K562 (cell line): ENCODE measurements around the gene SRGN. TPM values are rescaled to one million over a fixed set of nuclear protein-coding genes. Genes with fewer than 3 reads are reported as not detected.

Source experiments
- ATAC-seq: fragments of 200-7000 bp; cut with Tn5 transposase; 3 replicates; pipeline ENCODE4 v1.9.1; 2020; ENCODE audit warnings: moderate library complexity
- BruUV-seq: library from RNA; stranded (reverse); fragments of 400-500 nt; replicated peaks from 2 replicates; lab custom pipeline; 2021; lab: Mats Ljungman, UMichigan
- CTCF ChIA-PET: fragments of 300-600 bp; formaldehyde crosslinking; extraction: SDS; loops from one replicate; lab custom pipeline; 2021; ENCODE audit warnings: low intra/inter-chr PET ratio; lab: Yijun Ruan, JAX
- POLR2A ChIA-PET: fragments of 300-600, 350-650 bp; sonication (Branson Sonifier 250); formaldehyde crosslinking; extraction: SDS; loops from one replicate; lab custom pipeline; 2021; ENCODE audit warnings: antibody characterized with exemption, inconsistent platforms; lab: Yijun Ruan, JAX
- DNase-seq, 4 experiments: peaks; one replicate each; pipeline versions ENCODE4 v3.0.0 to v3.0.0-alpha.2; 2011 to 2018; ENCODE audit warnings: low spot score in 3 of 4, mixed read lengths in 3 of 4; ENCODE audit errors: extremely low read depth in 1 of 4
- FAIRE-seq: peaks from 2 replicates; lab custom pipeline; 2011; peaks lifted over from hg19 to GRCh38; lab: Jason Lieb, UNC
- H2AFZ ChIP-seq: 2 replicates; pipeline ENCODE4 v1.6.0; 2011; ENCODE audit warnings: low read depth, low read length, control low read depth, inconsistent platforms
- H3K27ac ChIP-seq: fragments of 200-600 bp; 3 replicates; pipeline ENCODE4 v1.8.0; 2011; ENCODE audit warnings: low read depth, mild to moderate bottlenecking, control low read depth, inconsistent platforms, low read length, moderate library complexity, mixed read lengths; ENCODE audit errors: extremely low read depth
- H3K27me3 ChIP-seq, 2 experiments: fragments of 300-600 bp in 1 of 2; 2 replicates in 1 of 2; 3 replicates in 1 of 2; pipeline versions ENCODE4 v1.6.0 to v1.8.0; 2011; ENCODE audit warnings: inconsistent platforms in 2 of 2, low read length in 2 of 2, mild to moderate bottlenecking in 1 of 2, mixed read lengths in 1 of 2, moderate library complexity in 1 of 2; ENCODE audit not compliant: control insufficient read depth in 2 of 2, insufficient read depth in 2 of 2
- H3K36me3 ChIP-seq: fragments of 300-600 bp; 3 replicates; pipeline ENCODE4 v1.8.0; 2011; ENCODE audit warnings: mild to moderate bottlenecking, low read length, inconsistent platforms; ENCODE audit not compliant: control insufficient read depth, insufficient read depth
- H3K4me1 ChIP-seq, 2 experiments: fragments of 200-600 bp in 1 of 2; replicated peaks in 1 of 2; 2 replicates in 1 of 2; 3 replicates in 1 of 2; pipeline versions ENCODE4 v1.5.1 to v1.8.0; 2011; ENCODE audit warnings: inconsistent platforms in 2 of 2, low read length in 2 of 2, mild to moderate bottlenecking in 1 of 2, mixed read lengths in 1 of 2, moderate library complexity in 1 of 2; ENCODE audit not compliant: control insufficient read depth in 2 of 2, insufficient read depth in 2 of 2
- H3K4me2 ChIP-seq: 2 replicates; pipeline ENCODE4 v1.6.1; 2011; ENCODE audit warnings: low read length, control low read depth, inconsistent platforms, mixed read lengths; ENCODE audit not compliant: insufficient read depth
- H3K4me3 ChIP-seq: fragments of 200-600 bp; sonication (generic), shearing (Covaris generic); 2 replicates; pipeline ENCODE4 v1.5.1; 2016; ENCODE audit warnings: control low read depth, inconsistent platforms
- H3K79me2 ChIP-seq: fragments of 200-600 bp; 3 replicates; pipeline ENCODE4 v1.8.0; 2011; ENCODE audit warnings: low read length, inconsistent platforms; ENCODE audit not compliant: control insufficient read depth, insufficient read depth
- H3K9ac ChIP-seq, 2 experiments: 2 replicates each; pipeline versions ENCODE4 v1.6.0 to v1.6.1; 2011; ENCODE audit warnings: low read depth in 2 of 2, low read length in 2 of 2, control low read depth in 1 of 2, inconsistent platforms in 1 of 2, mild to moderate bottlenecking in 1 of 2, mixed read lengths in 1 of 2; ENCODE audit not compliant: insufficient read depth in 1 of 2
- H3K9me1 ChIP-seq: one replicate; pipeline ENCODE4 v1.6.0; 2011; ENCODE audit warnings: inconsistent platforms, mild to moderate bottlenecking, low read length, moderate library complexity; ENCODE audit not compliant: control insufficient read depth, insufficient read depth
- H3K9me3 ChIP-seq: replicated peaks from 2 replicates; pipeline ENCODE4 v1.5.1; 2011; ENCODE audit warnings: low read depth, low read length, inconsistent platforms; ENCODE audit not compliant: control insufficient read depth, insufficient read depth
- H4K20me1 ChIP-seq: replicated peaks from 2 replicates; pipeline ENCODE4 v1.6.1; 2011; ENCODE audit warnings: low read length, inconsistent platforms, mixed read lengths; ENCODE audit not compliant: control insufficient read depth, insufficient read depth
- ARID3A ChIP-seq: IDR thresholded peaks from 2 replicates; pipeline ENCODE4 v1.6.1; 2012; ENCODE audit warnings: low read depth, low read length, improper control_type of control experiment, borderline replicate concordance
- ATF7 ChIP-seq: fragments of 450-650 bp; IDR thresholded peaks from 2 replicates; pipeline ENCODE4 v1.7.1; 2014; ENCODE audit warnings: mild to moderate bottlenecking, moderate library complexity
- CHD4 ChIP-seq: fragments of 200-600 bp; sonication (generic); IDR thresholded peaks from 3 replicates; pipeline ENCODE4 v1.6.1; 2012; ENCODE audit warnings: low read depth, mild to moderate bottlenecking, mixed read lengths, low read length, inconsistent platforms; ENCODE audit not compliant: insufficient read depth, insufficient replicate concordance, poor library complexity, severe bottlenecking
- HCFC1 ChIP-seq: IDR thresholded peaks from 2 replicates; pipeline ENCODE4 v1.6.1; 2012; ENCODE audit warnings: low read depth, low read length, improper control_type of control experiment
- HMGXB4 ChIP-seq: sonication (generic); formaldehyde crosslinking; IDR thresholded peaks from 2 replicates; pipeline ENCODE4 v1.8.1; 2023; ENCODE audit warnings: mild to moderate bottlenecking, missing genetic modification reagents
- L3MBTL2 ChIP-seq: fragments of 450-650 bp; IDR thresholded peaks from 2 replicates; pipeline ENCODE4 v1.6.1; 2016; ENCODE audit warnings: mild to moderate bottlenecking, moderate library complexity
- LEF1 ChIP-seq: fragments of 450-650 bp; IDR thresholded peaks from 2 replicates; pipeline ENCODE4 v1.6.1; 2016; ENCODE audit warnings: mild to moderate bottlenecking
- MXI1 ChIP-seq: IDR thresholded peaks from 2 replicates; pipeline ENCODE4 v1.6.1; 2011; ENCODE audit warnings: low read depth, mild to moderate bottlenecking, improper control_type of control experiment, low read length
- SUPT5H ChIP-seq: fragments of 450-650 bp; IDR thresholded peaks from 2 replicates; pipeline ENCODE4 v1.6.1; 2016
- ZNF785 ChIP-seq: fragments of 250-450 bp; sonication (Bioruptor Pico); IDR thresholded peaks from 2 replicates; pipeline ENCODE4 v1.4.0; 2020; ENCODE audit warnings: mild to moderate bottlenecking
- WGBS: fragments of 100-300 bp; shearing (Covaris generic); methylation state at CpG from one replicate; pipeline ENCODE4 v1.1.6; 2016; ENCODE audit warnings: low coverage, mixed read lengths; ENCODE audit not compliant: insufficient coverage; ENCODE audit errors: missing lambda C conversion rate; 5-methylcytosine and 5-hydroxymethylcytosine counted together
- in situ Hi-C: fragments of 300-500 bp; cut with MboI; formaldehyde crosslinking; loops from 4 replicates; pipeline ENCODE4 v1.15.0; 2018; ENCODE audit warnings: inconsistent platforms, mixed read lengths
- intact Hi-C: fragments of 100-400 bp; cut with micrococcal nuclease; formaldehyde crosslinking; loops from 2 replicates; pipeline ENCODE4 v1.14.2; 2022
- polyA plus RNA-seq, 8 experiments: library from polyadenylated mRNA; depleted of rRNA in 4 of 8; stranded (reverse) in 5 of 8; unstranded in 3 of 8; fragments of >200 nt; fragmentation: Nextera tagmentation in 2 of 8; fragmentation: Illumina TruSeq in 1 of 8; extraction: Ambion mirVana in 2 of 8; extraction: Trizol in 1 of 8; gene quantifications; 2 replicates each; pipeline versions ENCODE4 v1.2.1 to v1.2.3, GENCODE V29; 2011 to 2014; ENCODE audit warnings: inconsistent platforms in 1 of 8, missing spikeins in 1 of 8
- total RNA-seq, 7 experiments: library from RNA; depleted of rRNA in 6 of 7; stranded (reverse); fragments of >200 nt in 6 of 7; fragmentation: Illumina TruSeq in 2 of 7; extraction: Trizol in 2 of 7; gene quantifications; 2 replicates each; pipeline versions ENCODE4 v1.2.1 to v1.2.3, GENCODE V29; 2011 to 2021; ENCODE audit warnings: low replicate concordance in 1 of 7
- TF ChIP-seq, protein P1 (sequence below): sonication (generic); formaldehyde crosslinking; IDR thresholded peaks from 2 replicates; pipeline ENCODE4 v1.8.1; 2023; ENCODE audit warnings: mild to moderate bottlenecking, missing genetic modification reagents
- TF ChIP-seq, protein P2 (sequence below), 2 experiments: IDR thresholded peaks; 2 replicates each; pipeline ENCODE4 v1.6.1; 2012; ENCODE audit warnings: improper control_type of control experiment in 2 of 2, low read depth in 2 of 2, low read length in 2 of 2, borderline replicate concordance in 1 of 2

SRGN gene
- total and polyA plus RNA-seq, 9 of the 15 experiments (the other 6 are each of a cell fraction or from before 2014, with no cell fraction given), result 136 to 304 (median 180) TPM

DNA sequence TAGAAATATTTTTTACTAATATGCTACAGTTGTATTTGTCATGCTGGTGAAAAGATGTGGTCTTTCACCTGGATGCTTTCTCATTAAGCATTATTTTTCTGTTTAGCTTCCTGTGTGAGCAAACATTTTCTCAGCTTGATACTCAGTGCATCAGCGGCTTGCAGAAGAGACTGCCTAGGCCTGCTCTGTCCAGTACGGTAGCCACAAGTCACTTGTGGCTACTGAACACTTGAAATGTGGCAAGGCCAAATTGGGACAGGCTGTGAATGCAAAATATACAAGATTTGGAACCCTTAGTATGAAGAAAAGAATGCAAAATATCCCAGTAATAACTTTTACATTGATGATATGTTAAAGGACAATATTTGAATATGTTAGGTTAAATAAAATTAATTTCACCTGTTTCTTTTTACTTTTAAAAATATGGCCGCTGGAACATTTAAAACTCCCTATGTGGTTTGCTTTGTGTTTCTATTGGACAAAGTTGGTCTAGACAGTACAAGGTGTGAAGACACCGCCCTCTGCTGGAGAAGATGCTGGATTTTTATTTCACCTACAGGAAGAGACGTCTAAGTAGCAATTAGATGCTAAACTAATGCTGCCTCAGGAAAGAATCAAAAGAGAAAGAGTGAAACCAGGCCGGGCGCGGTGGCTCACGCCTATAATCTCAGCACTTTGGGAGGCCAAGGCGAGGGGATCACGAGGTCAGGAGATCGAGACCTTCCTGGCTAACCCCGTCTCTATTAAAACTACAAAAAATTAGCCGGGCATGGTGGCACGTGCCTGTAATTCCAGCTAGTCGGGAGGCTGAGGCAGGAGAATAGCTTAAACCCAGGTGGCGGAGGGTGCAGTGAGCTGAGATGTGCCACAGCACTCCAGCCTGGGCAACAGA lies 5.3 kb downstream of the SRGN start:
- Histone ChIP-seq H3K4me1 (peaks cover 0 to 17% of the 10 kb centered on the region in 2 experiments; a peak in 2 of 5 replicates), H3K9ac (no peak overlapping the region), H4K20me1 (no peaks in the 10 kb centered on the region), H2AFZ (no peak overlapping the region), H3K9me3 (no peaks in the 10 kb centered on the region), H3K27me3 (no peaks in the 10 kb centered on the region), H3K27ac (peak overlapping the region; percentile 2; the same call in 1 of the 3 replicates), H3K4me2 (no peak overlapping the region), H3K4me3 (no peak overlapping the region), H3K9me1 (no peaks in the 10 kb centered on the region), H3K79me2 (peaks cover 81% of the 10 kb centered on the region), H3K36me3 (peaks cover 17% of the 10 kb centered on the region; the same call in 2 of the 3 replicates)
- WGBS, result 51% methylated on average over 17 of the region's 17 CpGs
- no TSS peak for BruUV-seq
- ChIA-PET CTCF (interaction anchor here (0.6 to 4.2 kb wide), 16 partner anchors 30 to 1237 kb away, joined by 3 to 84 read pairs (median 4); partner anchors contain the start of genes DDX21 and VPS26A), POLR2A (interaction anchor here (0.5 to 3.0 kb wide), 9 partner anchors 12 to 137 kb away, joined by 3 to 8 read pairs (median 4); partner anchors contain the start of gene DDX21)
- FAIRE-seq, result peak; percentile 74
- in situ Hi-C loops (no loop called here), intact Hi-C loops (loop anchor here (1.0 to 5.0 kb wide), 5 partner anchors 88 to 319 kb away; partner anchors contain the start of genes DDX50 and KIFBP)
- peak; percentile 67 for ATAC-seq
- DNase-seq, result peak; percentile 74 to 93 (median 80)
- no peak for TF ChIP-seq HMGXB4 (CRISPR knock-in tag)
- TF ChIP-seq, protein P1, sequence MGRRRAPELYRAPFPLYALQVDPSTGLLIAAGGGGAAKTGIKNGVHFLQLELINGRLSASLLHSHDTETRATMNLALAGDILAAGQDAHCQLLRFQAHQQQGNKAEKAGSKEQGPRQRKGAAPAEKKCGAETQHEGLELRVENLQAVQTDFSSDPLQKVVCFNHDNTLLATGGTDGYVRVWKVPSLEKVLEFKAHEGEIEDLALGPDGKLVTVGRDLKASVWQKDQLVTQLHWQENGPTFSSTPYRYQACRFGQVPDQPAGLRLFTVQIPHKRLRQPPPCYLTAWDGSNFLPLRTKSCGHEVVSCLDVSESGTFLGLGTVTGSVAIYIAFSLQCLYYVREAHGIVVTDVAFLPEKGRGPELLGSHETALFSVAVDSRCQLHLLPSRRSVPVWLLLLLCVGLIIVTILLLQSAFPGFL (CRISPR knock-in tag), result 0 out of 2 replicates have a peak, but pooled peaks have one; percentile 77
- no peak for TF ChIP-seq MXI1
- TF ChIP-seq, protein P2, sequence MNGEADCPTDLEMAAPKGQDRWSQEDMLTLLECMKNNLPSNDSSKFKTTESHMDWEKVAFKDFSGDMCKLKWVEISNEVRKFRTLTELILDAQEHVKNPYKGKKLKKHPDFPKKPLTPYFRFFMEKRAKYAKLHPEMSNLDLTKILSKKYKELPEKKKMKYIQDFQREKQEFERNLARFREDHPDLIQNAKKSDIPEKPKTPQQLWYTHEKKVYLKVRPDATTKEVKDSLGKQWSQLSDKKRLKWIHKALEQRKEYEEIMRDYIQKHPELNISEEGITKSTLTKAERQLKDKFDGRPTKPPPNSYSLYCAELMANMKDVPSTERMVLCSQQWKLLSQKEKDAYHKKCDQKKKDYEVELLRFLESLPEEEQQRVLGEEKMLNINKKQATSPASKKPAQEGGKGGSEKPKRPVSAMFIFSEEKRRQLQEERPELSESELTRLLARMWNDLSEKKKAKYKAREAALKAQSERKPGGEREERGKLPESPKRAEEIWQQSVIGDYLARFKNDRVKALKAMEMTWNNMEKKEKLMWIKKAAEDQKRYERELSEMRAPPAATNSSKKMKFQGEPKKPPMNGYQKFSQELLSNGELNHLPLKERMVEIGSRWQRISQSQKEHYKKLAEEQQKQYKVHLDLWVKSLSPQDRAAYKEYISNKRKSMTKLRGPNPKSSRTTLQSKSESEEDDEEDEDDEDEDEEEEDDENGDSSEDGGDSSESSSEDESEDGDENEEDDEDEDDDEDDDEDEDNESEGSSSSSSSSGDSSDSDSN (IDR thresholded peaks at IDR 0.05; ENCODE audit: borderline replicate concordance in 1 of 2, low read depth in 2 of 2, low read length in 2 of 2), result 0 out of 4 replicates have a peak, but pooled peaks of 1 of the 2 experiments have one; percentile 15
- TF ChIP-seq L3MBTL2, result peak; percentile 86
- peak; percentile 64; the same call in 1 of the 2 replicates for TF ChIP-seq ARID3A
- TF ChIP-seq ATF7, result 0 out of 2 replicates have a peak, but pooled peaks have one; percentile 15
- TF ChIP-seq ZNF785 (CRISPR knock-in tag), result no peak
- no peak for TF ChIP-seq CHD4
- TF ChIP-seq SUPT5H, result peak; percentile 32; the same call in 1 of the 2 replicates
- 0 out of 2 replicates have a peak, but pooled peaks have one; percentile 27 for TF ChIP-seq LEF1
- TF ChIP-seq HCFC1, result peak; percentile 22; the same call in 1 of the 2 replicates
